GOT3 (cell line): ENCODE data around the gene PTGFRN.
"Not testable (repeated sequence)": the region's sequence is repeated elsewhere in the genome, so short reads cannot be mapped to it uniquely, and the experiment has no call there.

ENCODE experiments used
- DNase-seq: peaks from one replicate; lab custom pipeline; 2025; ENCODE audit warnings: mixed read lengths; lab: John Stamatoyannopoulos, UW

PTGFRN gene

GRCh38 chr1:116971965-116972673, 62.4 kb downstream of the PTGFRN start:
- no peak for DNase-seq

- DNase-seq: no peak
These were observed 62.9 kb downstream of the PTGFRN start for GRCh38 chr1:116972674-116973030.

GRCh38 chr1:116980309-116980708, 70.6 kb downstream of the PTGFRN start:
- not testable (repeated sequence) for DNase-seq

GRCh38 chr1:116981521-116982037, 71.9 kb downstream of the PTGFRN start:
- no peak for DNase-seq

GRCh38 chr1:116982319-116983004, 72.7 kb downstream of the PTGFRN start:
- no peak for DNase-seq

- DNase-seq: no peak
These were observed 73.4 kb downstream of the PTGFRN start for GRCh38 chr1:116983112-116983511.

- DNase-seq: no peak
These were observed 74.0 kb downstream of the PTGFRN start for GRCh38 chr1:116983678-116984077.

- DNase-seq: no peak
These were observed 74.9 kb downstream of the PTGFRN start for GRCh38 chr1:116984406-116985160.

- DNase-seq: no peak
These were observed 76.9 kb downstream of the PTGFRN start for GRCh38 chr1:116986421-116987255.

GRCh38 chr1:116987256-116987555, 77.5 kb downstream of the PTGFRN start:
- DNase-seq: no peak

- DNase-seq: no peak
These were observed 78.5 kb downstream of the PTGFRN start for GRCh38 chr1:116988248-116988647.

GRCh38 chr1:116988908-116989307, 79.2 kb downstream of the PTGFRN start:
- no peak for DNase-seq

- DNase-seq: no peak
These were observed 80.1 kb downstream of the PTGFRN start for GRCh38 chr1:116989835-116990234.

- peak; percentile 13 for DNase-seq
These were observed 81.0 kb downstream of the PTGFRN start for GRCh38 chr1:116990612-116991151.

- no peak for DNase-seq
These were observed 81.6 kb downstream of the PTGFRN start for GRCh38 chr1:116991171-116991845.

GRCh38 chr1:116991918-116992317, 82.2 kb downstream of the PTGFRN start:
- DNase-seq: no peak

- DNase-seq: no peak
These were observed 83.6 kb downstream of the PTGFRN start for GRCh38 chr1:116993286-116993685.

- no peak for DNase-seq
These were observed 84.7 kb downstream of the PTGFRN start for GRCh38 chr1:116994411-116994810.

- DNase-seq: no peak
These were observed 87.3 kb downstream of the PTGFRN start for GRCh38 chr1:116997066-116997465.

- DNase-seq: no peak
These were observed 87.9 kb downstream of the PTGFRN start for GRCh38 chr1:116997636-116998035.

GRCh38 chr1:116999596-116999995, 89.9 kb downstream of the PTGFRN start:
- DNase-seq: no peak
